ENCODE data around the gene ISG20L2. TPM values are rescaled to one million over a fixed set of nuclear protein-coding genes. Genes with fewer than 3 reads are reported as not detected.

The ISG20L2 gene, protein sequence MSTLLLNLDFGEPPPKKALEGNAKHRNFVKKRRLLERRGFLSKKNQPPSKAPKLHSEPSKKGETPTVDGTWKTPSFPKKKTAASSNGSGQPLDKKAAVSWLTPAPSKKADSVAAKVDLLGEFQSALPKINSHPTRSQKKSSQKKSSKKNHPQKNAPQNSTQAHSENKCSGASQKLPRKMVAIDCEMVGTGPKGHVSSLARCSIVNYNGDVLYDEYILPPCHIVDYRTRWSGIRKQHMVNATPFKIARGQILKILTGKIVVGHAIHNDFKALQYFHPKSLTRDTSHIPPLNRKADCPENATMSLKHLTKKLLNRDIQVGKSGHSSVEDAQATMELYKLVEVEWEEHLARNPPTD
- polyA plus RNA-seq (ENCODE audit: low read depth in 6 of 6), result 10 to 100 TPM; 14.3 to 35.0 (median 26.3) TPM

DNA sequence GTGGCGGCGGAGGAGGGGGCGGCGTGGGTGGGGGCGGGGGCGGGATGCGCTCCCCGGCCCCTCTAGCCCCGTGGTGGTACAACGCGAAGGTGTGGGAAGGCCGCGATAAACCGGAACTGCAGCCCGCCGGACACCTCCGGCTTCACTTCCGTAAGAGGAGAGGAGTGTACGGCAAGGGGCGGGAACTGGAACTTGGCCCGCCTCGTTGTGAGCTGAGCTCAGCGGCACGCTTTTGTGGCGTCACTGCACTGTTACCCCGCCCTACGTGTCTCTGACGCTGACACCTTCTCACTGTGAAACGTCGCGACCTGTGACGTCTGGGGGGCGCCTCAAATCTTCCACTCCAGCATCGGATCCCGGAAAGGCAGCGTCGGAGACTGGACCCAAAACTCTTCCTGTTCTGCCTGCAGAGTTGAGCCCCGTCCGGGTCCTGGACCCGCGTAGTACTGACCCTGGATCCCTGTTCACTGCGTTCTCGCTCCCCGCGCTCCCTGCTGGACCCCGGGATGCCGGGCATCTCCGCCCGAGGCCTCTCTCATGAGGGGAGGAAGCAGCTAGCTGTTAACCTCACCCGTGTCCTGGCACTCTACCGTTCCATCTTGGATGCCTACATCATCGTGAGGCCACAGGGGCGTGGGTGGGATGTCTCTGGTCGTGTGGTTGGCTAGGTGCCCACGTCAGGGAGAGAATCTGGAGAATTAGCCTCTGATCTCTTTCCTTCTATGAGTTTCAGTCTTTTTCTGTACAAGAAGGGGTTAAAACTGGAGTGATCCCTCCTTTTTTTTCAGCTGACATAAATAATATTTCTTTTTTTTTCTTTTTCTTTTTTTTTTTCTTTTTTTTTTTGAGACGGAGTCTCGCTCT is at the start of gene ISG20L2:
Gene ISG20L2 (minus strand): TSS at position 168 of the 864 bp plus-strand sequence. CDS start 1,114 bp downstream, outside the sequence.
- ATAC-seq (ENCODE audit: low read depth in 2 of 2), result peak; percentile 91 to 92
- Mint-ChIP-seq H3K27ac (peak within 1 kb of the TSS in 4 of 6 donors; percentile 97 to 99 (median 99)), H3K27me3 (no peaks in the 10 kb centered on the region), H3K36me3 (peaks cover 8 to 10% of the 10 kb centered on the region in 2 donors), H3K9me3 (no peaks in the 10 kb centered on the region), H3K4me3 (no peak within 1 kb of the TSS), H3K4me1 (peaks cover 28 to 31% (median 30%) of the 10 kb centered on the region in 3 donors)
- DNase-seq, result peak; percentile 93

DNA sequence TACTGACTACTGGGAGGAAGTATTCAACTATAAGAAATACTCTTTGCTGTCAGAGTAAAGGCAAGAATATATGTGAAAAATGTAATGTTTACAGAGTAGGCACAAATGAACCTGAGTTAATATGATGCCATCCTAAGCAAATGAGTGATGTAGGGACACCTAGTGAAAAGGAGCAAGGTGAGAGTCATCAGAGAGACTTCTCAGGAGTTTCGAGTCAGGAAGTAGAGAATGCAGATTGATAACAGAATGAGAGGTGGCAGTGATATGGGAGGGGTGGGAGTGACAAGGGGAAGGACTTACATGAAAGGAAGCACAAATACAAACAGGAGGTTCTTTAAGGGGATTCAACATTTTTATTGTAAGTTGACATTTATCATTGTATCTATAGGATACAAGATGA is 49.0 kb upstream of the ISG20L2 start:
- Mint-ChIP-seq H3K9me3 (no peaks in the 10 kb centered on the region), H3K36me3 (peaks cover 5 to 17% of the 10 kb centered on the region in 2 donors), H3K27ac (peak overlapping the region in 4 of 6 donors; percentile 19 to 62 (median 34)), H3K27me3 (no peaks in the 10 kb centered on the region), H3K4me3 (no peak overlapping the region), H3K4me1 (peaks cover 38 to 51% (median 40%) of the 10 kb centered on the region in 3 donors)
- no peak for ATAC-seq (ENCODE audit: low read depth in 2 of 2)
- no peak for DNase-seq

DNA sequence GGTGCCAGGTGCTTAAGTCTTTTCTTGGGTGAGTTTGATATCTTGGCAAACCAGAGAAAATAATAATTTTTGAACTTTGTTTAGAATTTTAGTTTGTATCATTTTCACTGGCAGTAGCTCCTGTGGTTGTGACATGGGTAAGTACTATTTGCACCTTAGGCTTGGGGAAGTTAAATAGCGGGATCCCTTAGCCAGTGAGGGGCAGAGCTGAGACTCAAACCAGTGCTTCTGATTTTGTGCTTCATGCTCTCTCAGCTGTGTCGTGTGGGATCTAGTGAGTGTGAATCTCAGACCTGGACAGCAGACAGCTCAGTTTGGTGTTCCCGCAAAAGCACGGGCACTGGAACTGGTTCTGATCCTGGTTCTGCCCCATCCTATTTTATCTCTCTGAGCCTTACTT is 48.4 kb upstream of the ISG20L2 start:
- peaks cover 5 to 10% of the 10 kb centered on the region in 2 donors for H3K36me3 Mint-ChIP-seq
- no peak for DNase-seq
- H3K27ac Mint-ChIP-seq, result peak overlapping the region in 2 of 6 donors; percentile 29 to 39
- peaks cover 39 to 53% (median 46%) of the 10 kb centered on the region in 3 donors for H3K4me1 Mint-ChIP-seq
- no peaks in the 10 kb centered on the region for H3K9me3 Mint-ChIP-seq
- no peak for ATAC-seq (ENCODE audit: low read depth in 2 of 2)
- H3K27me3 Mint-ChIP-seq, result no peaks in the 10 kb centered on the region
- no peak overlapping the region for H3K4me3 Mint-ChIP-seq

DNA sequence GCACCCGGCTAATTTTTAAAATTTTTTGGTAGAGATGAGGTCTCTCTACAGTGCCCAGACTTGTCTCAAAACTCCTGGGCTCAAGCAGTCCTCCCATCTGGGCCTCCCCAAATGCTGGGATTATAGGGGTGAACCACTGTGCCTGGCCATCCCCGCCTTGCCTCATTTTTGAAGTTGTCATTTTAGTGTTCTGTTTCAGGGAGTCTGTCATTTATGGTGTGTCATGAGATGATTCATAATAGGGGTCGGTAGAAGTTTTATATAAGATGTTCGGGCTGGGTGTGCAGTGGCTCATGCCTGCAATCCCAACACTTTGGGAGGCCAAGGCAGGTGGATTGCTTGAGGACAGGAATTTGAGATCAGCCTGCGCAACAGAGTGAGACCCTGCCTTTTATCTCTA is 47.2 kb upstream of the ISG20L2 start:
- ATAC-seq (ENCODE audit: low read depth in 2 of 2), result no peak
- Mint-ChIP-seq H3K9me3 (no peaks in the 10 kb centered on the region), H3K4me3 (no peak overlapping the region), H3K27me3 (no peaks in the 10 kb centered on the region), H3K36me3 (peaks cover 8 to 13% of the 10 kb centered on the region in 2 donors), H3K27ac (peak overlapping the region in 3 of 6 donors; percentile 25 to 55 (median 54)), H3K4me1 (peaks cover 38 to 51% (median 49%) of the 10 kb centered on the region in 3 donors)
- no peak for DNase-seq

DNA sequence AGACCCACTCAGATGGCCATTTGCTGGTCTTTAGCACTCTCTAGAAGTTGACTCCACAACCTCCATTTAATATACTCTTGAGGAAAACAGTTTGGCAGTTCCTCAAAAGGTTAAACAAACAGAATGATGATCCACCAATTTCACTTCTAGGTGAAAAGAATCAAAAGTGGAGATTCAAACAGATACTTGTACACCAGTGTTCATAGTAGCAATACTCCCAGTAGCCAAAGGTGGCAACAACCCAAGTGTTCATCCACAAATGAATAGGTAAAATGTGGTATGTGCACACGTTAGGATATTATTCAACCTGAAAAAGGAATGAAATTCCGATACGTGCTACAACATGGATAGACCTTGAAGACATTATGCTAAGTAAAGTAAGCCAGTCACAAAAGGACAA is 45.0 kb upstream of the ISG20L2 start:
- H3K27me3 Mint-ChIP-seq, result no peaks in the 10 kb centered on the region
- no peak for DNase-seq
- peaks cover 12 to 19% of the 10 kb centered on the region in 2 donors for H3K36me3 Mint-ChIP-seq
- H3K4me1 Mint-ChIP-seq, result peaks cover 51 to 69% (median 69%) of the 10 kb centered on the region in 3 donors
- H3K27ac Mint-ChIP-seq, result peak overlapping the region in 2 of 6 donors; percentile 4 to 47
- ATAC-seq (ENCODE audit: low read depth in 2 of 2), result no peak
- no peaks in the 10 kb centered on the region for H3K9me3 Mint-ChIP-seq
- no peak overlapping the region for H3K4me3 Mint-ChIP-seq

DNA sequence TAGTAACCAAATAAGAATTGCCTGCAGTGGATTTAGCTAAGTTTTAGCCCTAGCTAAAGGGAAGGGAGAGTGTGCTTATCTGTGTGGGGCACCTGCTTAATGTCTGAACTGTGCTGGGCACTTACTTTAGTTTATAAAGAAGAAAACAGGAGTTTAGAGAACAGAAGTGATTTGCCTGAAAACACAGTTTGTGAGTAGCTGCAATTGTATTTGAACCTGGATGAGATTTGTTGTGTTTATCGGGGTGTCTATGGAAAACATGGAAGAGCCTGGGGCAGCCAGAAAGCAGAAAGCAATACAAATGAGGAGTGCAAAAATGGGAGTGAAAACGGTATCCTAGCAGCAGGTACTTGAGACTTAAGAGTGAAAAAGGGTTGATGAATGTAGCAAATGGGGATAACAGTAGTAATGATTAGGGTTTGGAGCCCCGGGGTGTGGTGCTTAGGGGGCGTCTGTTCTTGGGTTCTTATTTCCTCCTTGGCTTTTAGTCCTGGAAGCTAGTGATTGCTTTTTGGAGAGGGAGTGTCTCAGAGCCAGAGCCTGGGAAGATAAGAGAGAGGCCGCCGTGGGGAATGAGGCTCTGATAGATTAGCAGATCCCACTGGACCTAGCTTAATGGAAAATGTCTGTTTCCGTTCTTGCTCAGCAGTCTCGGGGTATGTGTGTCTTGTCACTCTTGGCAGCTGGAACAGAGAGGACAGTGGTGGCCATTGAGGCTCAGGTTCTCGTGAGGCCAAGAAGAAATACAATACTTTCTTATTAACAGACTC is 44.3 kb upstream of the ISG20L2 start:
- H3K27ac Mint-ChIP-seq, result peak overlapping the region in 4 of 6 donors; percentile 20 to 81 (median 71)
- H3K4me3 Mint-ChIP-seq, result peak overlapping the region in 1 of 8 donors; percentile 4
- no peaks in the 10 kb centered on the region for H3K9me3 Mint-ChIP-seq
- H3K36me3 Mint-ChIP-seq, result peaks cover 12 to 19% of the 10 kb centered on the region in 2 donors
- peaks cover 50 to 76% (median 68%) of the 10 kb centered on the region in 3 donors for H3K4me1 Mint-ChIP-seq
- no peak for DNase-seq
- ATAC-seq (ENCODE audit: low read depth in 2 of 2), result no peak
- H3K27me3 Mint-ChIP-seq, result no peaks in the 10 kb centered on the region

DNA sequence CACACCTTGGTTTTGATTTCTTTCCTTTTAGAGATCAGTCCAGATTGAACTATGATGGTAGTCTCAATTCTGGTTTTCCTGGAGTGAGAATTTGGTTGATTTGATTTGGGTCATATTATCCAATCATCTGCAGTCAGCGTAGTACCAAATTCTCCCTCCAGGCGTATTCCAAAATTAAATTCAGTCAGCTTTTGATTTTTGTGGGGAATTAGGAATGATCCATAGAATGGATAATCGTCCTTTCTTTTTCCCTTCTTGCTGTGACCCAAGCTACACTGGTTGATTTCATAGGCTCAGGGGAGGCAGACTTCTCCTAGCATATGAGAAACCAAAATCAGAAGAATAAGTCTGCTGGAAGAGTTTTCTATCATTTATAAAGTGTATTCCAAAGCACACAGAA is 43.7 kb upstream of the ISG20L2 start:
- Mint-ChIP-seq H3K27me3 (no peaks in the 10 kb centered on the region), H3K4me3 (no peak overlapping the region), H3K4me1 (peaks cover 46 to 71% (median 61%) of the 10 kb centered on the region in 3 donors), H3K9me3 (no peaks in the 10 kb centered on the region), H3K36me3 (peaks cover 12 to 19% of the 10 kb centered on the region in 2 donors), H3K27ac (peak overlapping the region in 1 of 6 donors; percentile 67)
- no peak for DNase-seq
- ATAC-seq (ENCODE audit: low read depth in 2 of 2), result no peak

DNA sequence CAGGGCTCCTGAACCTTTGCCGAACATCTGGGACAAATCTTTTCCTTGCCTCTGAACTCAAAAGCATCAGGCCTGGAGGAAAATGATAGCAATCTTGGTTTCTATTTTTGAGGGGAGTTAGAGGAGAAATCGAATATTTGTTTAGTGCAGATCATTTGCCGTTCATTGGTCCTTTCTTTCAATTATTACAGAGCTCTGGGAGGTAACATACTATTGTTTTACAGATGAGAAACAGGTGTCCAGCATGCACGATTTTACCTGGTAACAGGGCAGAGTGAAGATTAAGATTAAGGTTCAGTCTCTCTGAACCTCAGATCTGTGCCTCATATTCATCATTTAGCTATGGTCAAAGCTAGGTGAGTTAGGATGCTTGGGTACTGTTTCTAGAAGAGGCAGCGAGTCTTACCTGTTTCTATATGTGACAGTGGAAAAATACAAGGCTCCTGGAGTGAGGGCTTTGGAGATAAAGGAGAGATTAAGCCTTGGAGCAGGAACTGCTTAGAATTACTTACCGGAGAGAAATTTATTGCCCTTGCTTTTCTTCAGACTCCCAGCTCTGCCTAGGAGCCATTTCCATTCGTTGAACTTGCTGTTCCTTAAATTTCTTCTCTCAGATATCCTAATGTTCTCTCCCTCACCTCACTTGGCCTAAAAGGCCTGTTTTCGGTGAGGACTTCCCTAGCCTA is 40.2 kb upstream of the ISG20L2 start:
- H3K9me3 Mint-ChIP-seq, result no peaks in the 10 kb centered on the region
- no peak for ATAC-seq (ENCODE audit: low read depth in 2 of 2)
- H3K4me3 Mint-ChIP-seq, result peak overlapping the region in 1 of 8 donors; percentile 30
- no peak for DNase-seq
- H3K36me3 Mint-ChIP-seq, result peaks cover 12 to 17% of the 10 kb centered on the region in 2 donors
- H3K4me1 Mint-ChIP-seq, result peaks cover 41 to 51% (median 47%) of the 10 kb centered on the region in 3 donors
- peak overlapping the region in 2 of 6 donors; percentile 10 to 86 for H3K27ac Mint-ChIP-seq
- H3K27me3 Mint-ChIP-seq, result no peaks in the 10 kb centered on the region

DNA sequence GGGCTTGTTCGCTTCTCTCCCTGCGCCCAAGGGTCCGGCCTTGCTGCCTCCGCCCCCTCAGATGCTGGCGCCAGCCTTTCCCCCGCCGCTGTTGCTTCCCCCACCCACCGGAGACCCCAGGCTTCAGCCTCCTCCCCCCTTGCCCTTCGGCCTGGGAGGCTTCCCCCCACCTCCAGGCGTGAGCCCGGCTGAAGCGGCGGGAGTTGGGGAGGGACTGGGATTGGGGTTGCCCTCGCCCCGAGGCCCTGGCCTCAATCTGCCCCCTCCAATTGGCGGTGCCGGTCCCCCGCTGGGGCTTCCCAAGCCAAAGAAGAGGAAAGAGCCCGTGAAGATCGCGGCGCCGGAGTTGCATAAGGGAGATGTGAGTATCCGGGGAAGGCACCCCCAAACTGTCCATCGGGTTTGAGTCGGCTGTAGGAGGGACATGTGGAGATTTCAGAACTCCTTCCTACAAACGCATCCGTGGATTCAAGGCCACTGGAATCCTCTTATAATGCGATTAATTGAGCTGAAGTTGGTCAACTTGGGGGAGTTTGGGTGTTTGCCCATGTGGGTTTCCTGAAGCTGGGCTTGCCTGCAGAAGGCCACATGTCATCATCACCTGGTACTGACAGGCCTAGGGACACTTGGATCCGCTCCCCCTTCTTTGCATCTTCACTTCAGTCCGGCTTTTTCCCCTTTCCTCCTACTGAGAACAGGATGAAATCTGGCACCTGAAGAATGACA is 39.5 kb upstream of the ISG20L2 start:
- H3K4me1 Mint-ChIP-seq, result peaks cover 37 to 45% (median 40%) of the 10 kb centered on the region in 3 donors
- H3K27ac Mint-ChIP-seq, result peak overlapping the region in 1 of 6 donors; percentile 86
- peak in 1 of 2 donors; percentile 6 for ATAC-seq (ENCODE audit: low read depth in 2 of 2)

DNA sequence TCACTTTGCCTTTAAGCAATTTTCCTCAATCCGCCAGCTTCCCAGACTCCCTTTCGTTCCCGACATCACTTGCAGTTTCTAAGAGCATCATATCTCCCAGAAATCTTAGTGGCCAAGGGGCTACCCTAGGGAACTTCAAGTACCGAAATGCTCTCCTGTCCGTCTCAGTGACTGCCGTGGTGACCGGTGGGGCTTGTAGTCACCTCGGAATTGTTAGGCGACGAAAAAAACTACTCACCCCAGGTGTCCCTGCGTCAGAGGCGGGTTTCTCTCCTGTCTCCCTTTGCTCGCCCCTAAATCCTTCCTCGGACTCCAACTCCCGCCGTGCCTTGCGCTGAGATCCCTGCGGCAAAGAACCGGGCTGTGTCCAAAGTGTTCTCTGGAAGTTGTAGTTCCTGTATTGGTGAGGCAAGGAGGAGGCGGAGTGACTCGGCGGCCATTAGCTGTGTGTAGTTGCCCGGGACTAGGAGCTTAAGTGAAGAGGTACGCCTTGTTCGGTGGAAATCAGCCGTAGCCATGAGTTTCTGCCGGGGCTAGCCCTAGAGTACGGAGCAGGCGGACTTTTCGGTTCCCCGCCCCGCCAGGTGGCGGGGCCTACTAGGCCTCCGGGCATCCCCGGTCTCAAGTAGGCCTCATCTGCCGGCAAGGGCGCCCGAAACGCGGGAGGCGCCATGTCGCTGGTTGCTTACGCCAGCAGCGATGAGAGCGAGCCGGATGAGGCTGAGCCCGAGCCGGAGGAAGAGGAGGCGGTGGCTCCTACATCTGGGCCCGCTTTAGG is 38.7 kb upstream of the ISG20L2 start, which contains the start of gene PRCC:
Gene PRCC (plus strand): TSS at position 435 of the 778 bp plus-strand sequence. CDS start 237 bp downstream, at position 672.
- Mint-ChIP-seq H3K27me3 (no peaks in the 10 kb centered on the region), H3K36me3 (peaks cover 12 to 13% of the 10 kb centered on the region in 2 donors), H3K9me3 (no peaks in the 10 kb centered on the region), H3K4me3 (no peak within 1 kb of the TSS), H3K4me1 (peaks cover 31 to 38% (median 33%) of the 10 kb centered on the region in 3 donors), H3K27ac (peak within 1 kb of the TSS in 4 of 6 donors; percentile 24 to 86 (median 60))
- ATAC-seq (ENCODE audit: low read depth in 2 of 2) (peak; percentile 91), DNase-seq (peak; percentile 98)

More for the DNA sequence above, 39.5 kb upstream of the ISG20L2 start:
- Mint-ChIP-seq H3K4me3 (no peak overlapping the region), H3K36me3 (peaks cover 12 to 13% of the 10 kb centered on the region in 2 donors), H3K27me3 (no peaks in the 10 kb centered on the region), H3K9me3 (no peaks in the 10 kb centered on the region)
- no peak for DNase-seq

All from naive B cell (primary cell).